Endothelial cell of umbilical vein (primary cell): ENCODE measurements around the gene ZNF827. TPM values are rescaled to one million over a fixed set of nuclear protein-coding genes. Genes with fewer than 3 reads are reported as not detected.

Source experiments
- BruUV-seq: library from RNA; stranded (reverse); fragments of 400-500 nt; replicated peaks from 2 replicates; lab custom pipeline; 2021; lab: Mats Ljungman, UMichigan
- CTCF ChIA-PET: fragments of 300-600, 350-600 bp; sonication (Branson Sonifier 250); formaldehyde crosslinking; loops from one replicate; lab custom pipeline; 2021; ENCODE audit warnings: antibody characterized with exemption, inconsistent platforms; lab: Charles Lee
- POLR2A ChIA-PET: fragments of 300-600, 350-600 bp; sonication (Branson Sonifier 250); formaldehyde crosslinking; loops from one replicate; lab custom pipeline; 2021; ENCODE audit warnings: antibody characterized with exemption, inconsistent platforms; lab: Charles Lee
- DNase-seq: peaks from one replicate; pipeline ENCODE4 v3.0.0-alpha.2; 2011; ENCODE audit warnings: low read depth, low spot score
- FAIRE-seq: peaks from 2 replicates; lab custom pipeline; 2011; peaks lifted over from hg19 to GRCh38; lab: Jason Lieb, UNC
- H2AFZ ChIP-seq: 2 replicates; pipeline ENCODE4 v1.6.0; 2012; ENCODE audit warnings: low read depth, low read length, control low read depth, inconsistent platforms
- H3K27ac ChIP-seq: 2 replicates; pipeline ENCODE4 v1.5.1; 2011; ENCODE audit warnings: low read depth, mild to moderate bottlenecking, control low read depth, low read length, moderate library complexity; ENCODE audit not compliant: insufficient read depth
- H3K27me3 ChIP-seq, 2 experiments: 2 replicates each; pipeline versions ENCODE4 v1.6.0 to v1.6.1; 2011; ENCODE audit warnings: low read length in 2 of 2, mixed read lengths in 1 of 2; ENCODE audit not compliant: control insufficient read depth in 2 of 2, insufficient read depth in 2 of 2
- H3K36me3 ChIP-seq, 2 experiments: 2 replicates in 1 of 2; 3 replicates in 1 of 2; pipeline ENCODE4 v1.5.1; 2011; ENCODE audit warnings: low read length in 2 of 2, mild to moderate bottlenecking in 1 of 2, moderate library complexity in 1 of 2; ENCODE audit not compliant: control insufficient read depth in 2 of 2, insufficient read depth in 2 of 2; ENCODE audit errors: extremely low read depth in 1 of 2
- H3K4me1 ChIP-seq: 3 replicates; pipeline ENCODE4 v1.5.1; 2011; ENCODE audit warnings: mild to moderate bottlenecking, low read length; ENCODE audit not compliant: control insufficient read depth, insufficient read depth; ENCODE audit errors: extremely low read depth
- H3K4me2 ChIP-seq: 2 replicates; pipeline ENCODE4 v1.6.1; 2011; ENCODE audit warnings: low read length, control low read depth, mixed read lengths; ENCODE audit not compliant: insufficient read depth
- H3K4me3 ChIP-seq, 3 experiments: fragments of 200-600 bp in 1 of 3; sonication (generic), shearing (Covaris generic) in 1 of 3; replicated peaks in 1 of 3; 2 replicates each; pipeline ENCODE4 v1.5.1; 2011 to 2016; ENCODE audit warnings: control low read depth in 3 of 3, low read length in 3 of 3, mild to moderate bottlenecking in 2 of 3, inconsistent platforms in 1 of 3, low read depth in 1 of 3, moderate library complexity in 1 of 3; ENCODE audit not compliant: insufficient read depth in 1 of 3
- H3K79me2 ChIP-seq: 2 replicates; pipeline ENCODE4 v1.6.0; 2012; ENCODE audit warnings: low read length, inconsistent platforms; ENCODE audit not compliant: control insufficient read depth, insufficient read depth
- H3K9ac ChIP-seq: replicated peaks from 2 replicates; pipeline ENCODE3; 2011; ENCODE audit warnings: low read length, control low read depth; ENCODE audit not compliant: insufficient read depth; ENCODE audit errors: extremely low read depth
- H3K9me1 ChIP-seq: replicated peaks from 3 replicates; pipeline ENCODE4 v1.6.0; 2011; ENCODE audit warnings: mild to moderate bottlenecking, low read length; ENCODE audit not compliant: control insufficient read depth, insufficient read depth; ENCODE audit errors: extremely low read depth
- H3K9me3 ChIP-seq: replicated peaks from 2 replicates; pipeline ENCODE4 v1.5.1; 2012; ENCODE audit warnings: low read length, inconsistent platforms; ENCODE audit not compliant: control insufficient read depth, insufficient read depth
- H4K20me1 ChIP-seq: replicated peaks from 2 replicates; pipeline ENCODE3; 2011; ENCODE audit warnings: mild to moderate bottlenecking, low read length; ENCODE audit not compliant: control insufficient read depth, insufficient read depth; ENCODE audit errors: extremely low read depth
- EZH2 ChIP-seq: IDR thresholded peaks from 2 replicates; pipeline ENCODE4 v1.6.1; 2012; ENCODE audit warnings: borderline replicate concordance, low read depth, mild to moderate bottlenecking, moderate library complexity, low read length, inconsistent platforms; ENCODE audit not compliant: severe bottlenecking
- FOS ChIP-seq: IDR thresholded peaks from 2 replicates; pipeline ENCODE4 v1.6.1; 2011; ENCODE audit warnings: mild to moderate bottlenecking, low read length, moderate library complexity, borderline replicate concordance; ENCODE audit not compliant: insufficient read depth
- GATA2 ChIP-seq: IDR thresholded peaks from 2 replicates; pipeline ENCODE4 v1.7.0; 2011; ENCODE audit warnings: low read depth, mild to moderate bottlenecking, moderate library complexity, mixed read lengths, low read length; ENCODE audit not compliant: insufficient read length, insufficient read depth
- JUN ChIP-seq: IDR thresholded peaks from 2 replicates; pipeline ENCODE4 v1.6.1; 2011; ENCODE audit warnings: borderline replicate concordance, low read depth; ENCODE audit not compliant: insufficient read length, insufficient read depth
- MAX ChIP-seq: IDR thresholded peaks from 2 replicates; pipeline ENCODE4 v1.6.1; 2011; ENCODE audit not compliant: insufficient read depth, insufficient read length
- MYC ChIP-seq: IDR thresholded peaks from one replicate; pipeline ENCODE4 v1.6.1; 2011; ENCODE audit warnings: mild to moderate bottlenecking, low read depth, low read length
- POLR2A ChIP-seq: IDR thresholded peaks from 2 replicates; pipeline ENCODE4 v1.6.1; 2012; ENCODE audit warnings: low read depth, mild to moderate bottlenecking, control low read depth, low read length
- POLR2AphosphoS5 ChIP-seq: IDR thresholded peaks from 2 replicates; pipeline ENCODE4 v1.6.1; 2012; ENCODE audit warnings: low read depth, mild to moderate bottlenecking, control low read depth, low read length, moderate library complexity; ENCODE audit not compliant: insufficient read depth
- dilution Hi-C: fragments of 300-500 bp; cut with MboI; formaldehyde crosslinking; loops from one replicate; pipeline ENCODE4 v1.15.0; 2019; ENCODE audit warnings: low sequenced_read_pairs; ENCODE audit not compliant: extremely low pct_ligation_motif_present
- intact Hi-C: fragments of 100-400 bp; cut with micrococcal nuclease; formaldehyde crosslinking; loops from one replicate; pipeline ENCODE4 v1.10.0; 2022
- polyA plus RNA-seq, 4 experiments: library from polyadenylated mRNA; depleted of rRNA in 3 of 4; stranded (reverse) in 3 of 4; unstranded in 1 of 4; fragments of >200 nt; gene quantifications; 2 replicates each; pipeline versions ENCODE4 v1.2.1 to v1.2.3, GENCODE V29; 2011 to 2012; ENCODE audit warnings: missing spikeins in 1 of 4
- total RNA-seq: library from RNA; stranded (reverse); gene quantifications from 2 replicates; pipeline ENCODE4 v1.2.3, GENCODE V29; 2021
- TF ChIP-seq, protein P1 (sequence below), 2 donors: IDR thresholded peaks; 1 replicate in 1 of 2; 2 replicates in 1 of 2; pipeline ENCODE4 v1.5.1; 2011; ENCODE audit warnings: low read length in 2 of 2, mild to moderate bottlenecking in 2 of 2, moderate library complexity in 2 of 2, control low read depth in 1 of 2, inconsistent platforms in 1 of 2, low read depth in 1 of 2; ENCODE audit not compliant: insufficient read depth in 1 of 2; ENCODE audit errors: extremely low read depth in 1 of 2

The ZNF827 gene
- total and polyA plus RNA-seq, 2 donors (not counting 3 experiments of a cell fraction or from before 2014, with no cell fraction given), result 16.9 to 23.7 TPM

DNA sequence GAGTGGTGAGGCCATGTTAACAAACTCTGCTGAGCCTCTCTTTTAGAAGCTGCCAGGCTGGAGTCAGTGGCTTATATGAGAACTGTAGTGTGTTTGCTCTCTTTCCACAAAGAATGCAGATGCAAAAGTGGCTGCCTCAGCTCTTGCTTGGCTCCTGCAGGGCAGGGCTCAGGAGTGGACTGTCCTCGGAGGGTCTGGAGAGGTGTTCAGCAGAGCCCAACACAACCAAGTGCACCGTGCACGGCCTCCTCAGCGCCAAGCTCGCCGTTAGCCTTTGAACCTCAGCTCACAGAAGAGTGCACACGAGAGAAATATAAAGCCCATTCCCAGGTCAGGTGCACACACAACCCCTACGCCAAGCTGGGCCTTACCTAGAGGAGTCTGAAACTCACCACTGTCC, 175.9 kb downstream of the ZNF827 start:
- ChIA-PET CTCF (no interaction called here), POLR2A (no interaction called here)
- FAIRE-seq (no peak), DNase-seq (no peak)
- H3K9me1 ChIP-seq, result no peaks in the 10 kb centered on the region
- BruUV-seq, result no TSS peak
- intact Hi-C loops, result no loop called here
- H4K20me1 ChIP-seq, result no peaks in the 10 kb centered on the region
- H3K4me2 ChIP-seq, result no peak overlapping the region
- no peaks in the 10 kb centered on the region for H3K27me3 ChIP-seq
- dilution Hi-C loops, result no loop called here
- no peak overlapping the region for H2AFZ ChIP-seq
- H3K79me2 ChIP-seq, result no peaks in the 10 kb centered on the region
- H3K4me1 ChIP-seq, result no peaks in the 10 kb centered on the region
- no peak overlapping the region for H3K4me3 ChIP-seq
- H3K27ac ChIP-seq, result no peak overlapping the region
- no peak for TF ChIP-seq EZH2
- TF ChIP-seq, protein P1, sequence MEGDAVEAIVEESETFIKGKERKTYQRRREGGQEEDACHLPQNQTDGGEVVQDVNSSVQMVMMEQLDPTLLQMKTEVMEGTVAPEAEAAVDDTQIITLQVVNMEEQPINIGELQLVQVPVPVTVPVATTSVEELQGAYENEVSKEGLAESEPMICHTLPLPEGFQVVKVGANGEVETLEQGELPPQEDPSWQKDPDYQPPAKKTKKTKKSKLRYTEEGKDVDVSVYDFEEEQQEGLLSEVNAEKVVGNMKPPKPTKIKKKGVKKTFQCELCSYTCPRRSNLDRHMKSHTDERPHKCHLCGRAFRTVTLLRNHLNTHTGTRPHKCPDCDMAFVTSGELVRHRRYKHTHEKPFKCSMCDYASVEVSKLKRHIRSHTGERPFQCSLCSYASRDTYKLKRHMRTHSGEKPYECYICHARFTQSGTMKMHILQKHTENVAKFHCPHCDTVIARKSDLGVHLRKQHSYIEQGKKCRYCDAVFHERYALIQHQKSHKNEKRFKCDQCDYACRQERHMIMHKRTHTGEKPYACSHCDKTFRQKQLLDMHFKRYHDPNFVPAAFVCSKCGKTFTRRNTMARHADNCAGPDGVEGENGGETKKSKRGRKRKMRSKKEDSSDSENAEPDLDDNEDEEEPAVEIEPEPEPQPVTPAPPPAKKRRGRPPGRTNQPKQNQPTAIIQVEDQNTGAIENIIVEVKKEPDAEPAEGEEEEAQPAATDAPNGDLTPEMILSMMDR (IDR thresholded peaks at IDR 0.05; ENCODE audit: extremely low read depth in 1 of 2, insufficient read depth in 1 of 2, low read depth in 1 of 2, low read length in 2 of 2), result no peak
- H3K9me3 ChIP-seq, result no peaks in the 10 kb centered on the region
- H3K36me3 ChIP-seq, result peaks cover 3 to 20% of the 10 kb centered on the region in 2 experiments
- no peak overlapping the region for H3K9ac ChIP-seq

DNA sequence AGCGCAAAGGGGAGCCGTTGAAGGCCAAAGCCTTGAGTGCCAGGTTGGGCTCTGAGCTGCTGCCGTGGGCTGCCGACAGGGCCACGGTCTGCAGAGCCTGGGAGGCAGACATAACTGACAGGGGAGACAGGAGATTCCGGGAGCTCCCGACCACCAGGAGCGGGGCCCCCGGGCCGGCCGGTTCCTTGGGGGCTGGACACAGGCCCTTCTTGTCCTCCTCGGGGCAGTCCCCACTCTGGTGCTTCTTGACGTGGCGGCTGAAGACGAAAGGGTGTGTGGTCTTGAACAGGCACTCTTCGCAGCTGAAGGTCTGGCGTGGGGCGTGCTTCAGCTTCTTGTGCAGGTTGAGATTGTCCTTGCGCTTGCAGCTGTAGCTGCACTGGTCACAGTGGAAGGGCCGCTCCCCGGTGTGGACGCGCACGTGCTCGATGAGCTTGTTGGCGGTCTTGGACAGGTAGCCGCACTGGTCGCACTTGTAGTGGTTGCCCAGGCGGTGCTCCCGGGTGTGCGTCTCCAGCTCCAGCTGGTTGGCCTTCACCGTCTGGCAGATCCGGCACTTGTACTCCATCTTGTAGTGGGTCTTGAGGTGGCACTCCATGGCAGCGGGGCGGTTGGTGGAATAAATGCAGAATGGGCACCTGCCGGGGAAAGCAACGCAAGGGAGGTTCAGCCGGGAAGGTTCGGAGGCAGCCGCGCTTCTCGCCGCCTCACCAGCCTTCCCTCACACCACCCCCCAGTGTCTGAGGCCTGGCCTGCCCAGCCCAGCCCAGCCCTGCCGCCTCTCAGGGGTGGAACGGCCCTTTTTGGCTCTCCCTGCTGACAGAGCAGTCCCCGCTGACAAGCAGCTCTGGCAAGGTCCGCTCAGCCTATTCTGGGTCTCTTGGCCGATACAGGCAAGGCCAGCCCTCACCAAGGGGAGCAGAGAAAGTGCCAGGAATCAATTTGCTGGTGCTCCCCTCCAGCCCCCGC, 177.4 kb downstream of the ZNF827 start:
- no peaks in the 10 kb centered on the region for H3K79me2 ChIP-seq
- ChIA-PET POLR2A (no interaction called here), CTCF (interaction anchor here (0.5 kb wide), 1 partner anchor 11 kb away, joined by 3 read pairs; no protein-coding TSS in a partner anchor)
- no peaks in the 10 kb centered on the region for H3K9me1 ChIP-seq
- peaks cover 3 to 20% of the 10 kb centered on the region in 2 experiments for H3K36me3 ChIP-seq
- H2AFZ ChIP-seq, result no peak overlapping the region
- no peak overlapping the region for H3K4me3 ChIP-seq
- BruUV-seq, result no TSS peak
- dilution Hi-C loops, result no loop called here
- TF ChIP-seq POLR2AphosphoS5 (no peak), MAX (no peak), POLR2A (no peak), FOS (no peak), EZH2 (no peak), GATA2 (no peak), JUN (no peak), MYC (no peak)
- TF ChIP-seq, protein P1 (IDR thresholded peaks at IDR 0.05; ENCODE audit: extremely low read depth in 1 of 2, insufficient read depth in 1 of 2, low read depth in 1 of 2, low read length in 2 of 2), result no peak
- no peak overlapping the region for H3K9ac ChIP-seq
- H3K27ac ChIP-seq, result no peak overlapping the region
- FAIRE-seq (no peak), DNase-seq (no peak)
- H3K4me2 ChIP-seq, result no peak overlapping the region
- H3K4me1 ChIP-seq, result no peaks in the 10 kb centered on the region
- no peaks in the 10 kb centered on the region for H3K9me3 ChIP-seq
- H3K27me3 ChIP-seq, result no peaks in the 10 kb centered on the region
- intact Hi-C loops, result no loop called here
- H4K20me1 ChIP-seq, result no peaks in the 10 kb centered on the region
